ENCODE measurements around the gene IFRD2.
"Not testable (repeated sequence)": the region's sequence is repeated elsewhere in the genome, so short reads cannot be mapped to it uniquely, and the experiment has no call there.

Gene IFRD2

DNA sequence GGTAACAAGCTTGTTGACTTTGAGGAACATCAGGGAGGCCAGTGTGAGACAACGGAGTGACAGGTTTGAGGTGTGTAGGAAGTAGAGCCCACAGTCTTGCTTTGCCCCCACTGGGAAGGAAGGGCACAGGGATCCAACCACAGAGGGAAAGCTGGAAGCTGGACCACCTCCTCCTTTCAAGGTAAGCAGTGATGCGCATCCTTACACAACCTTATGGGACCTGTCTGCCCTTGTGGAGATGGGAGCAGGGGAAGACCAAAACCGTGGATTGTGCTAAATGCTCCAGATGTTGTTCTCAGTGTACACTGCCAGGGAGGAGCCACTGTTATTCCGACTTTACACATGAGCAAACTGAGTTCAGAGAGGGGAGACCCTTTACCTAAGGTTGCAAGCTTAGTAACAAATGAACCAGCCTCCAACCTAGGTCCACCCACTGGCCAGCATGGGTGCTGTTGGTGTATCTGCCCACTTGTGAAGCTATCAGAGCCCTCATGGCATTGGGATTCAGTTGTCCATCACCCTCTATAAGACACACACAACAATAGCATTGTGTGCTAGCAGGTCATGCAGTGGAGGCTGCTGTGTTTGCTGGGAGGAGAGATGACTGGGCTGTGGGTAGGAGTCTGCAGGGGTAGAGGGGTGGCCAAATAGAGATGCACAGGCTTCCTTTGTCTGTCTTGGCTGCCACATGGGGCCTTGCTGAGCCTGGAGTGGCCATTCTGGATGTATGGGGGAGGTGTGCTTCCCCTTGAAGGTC is 13.9 kb downstream of the IFRD2 start:
- no peak for DNase-seq

DNA sequence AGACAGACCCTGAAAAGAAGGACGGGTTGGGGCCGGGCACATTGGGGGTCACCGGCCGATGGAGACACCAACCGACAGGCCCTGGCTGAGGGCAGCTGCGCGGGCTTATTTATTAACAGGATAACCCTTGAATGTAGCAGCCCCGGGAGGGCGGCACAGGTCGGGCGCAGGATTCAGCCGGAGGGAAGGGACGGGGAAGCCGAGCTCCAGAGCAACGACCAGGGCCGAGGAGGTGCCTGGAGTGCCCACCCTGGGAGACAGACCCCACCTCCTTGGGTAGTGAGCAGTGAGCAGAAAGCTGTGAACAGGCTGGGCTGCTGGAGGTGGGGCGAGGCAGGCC is 15.5 kb downstream of the IFRD2 start:
- no peak for DNase-seq

DNA sequence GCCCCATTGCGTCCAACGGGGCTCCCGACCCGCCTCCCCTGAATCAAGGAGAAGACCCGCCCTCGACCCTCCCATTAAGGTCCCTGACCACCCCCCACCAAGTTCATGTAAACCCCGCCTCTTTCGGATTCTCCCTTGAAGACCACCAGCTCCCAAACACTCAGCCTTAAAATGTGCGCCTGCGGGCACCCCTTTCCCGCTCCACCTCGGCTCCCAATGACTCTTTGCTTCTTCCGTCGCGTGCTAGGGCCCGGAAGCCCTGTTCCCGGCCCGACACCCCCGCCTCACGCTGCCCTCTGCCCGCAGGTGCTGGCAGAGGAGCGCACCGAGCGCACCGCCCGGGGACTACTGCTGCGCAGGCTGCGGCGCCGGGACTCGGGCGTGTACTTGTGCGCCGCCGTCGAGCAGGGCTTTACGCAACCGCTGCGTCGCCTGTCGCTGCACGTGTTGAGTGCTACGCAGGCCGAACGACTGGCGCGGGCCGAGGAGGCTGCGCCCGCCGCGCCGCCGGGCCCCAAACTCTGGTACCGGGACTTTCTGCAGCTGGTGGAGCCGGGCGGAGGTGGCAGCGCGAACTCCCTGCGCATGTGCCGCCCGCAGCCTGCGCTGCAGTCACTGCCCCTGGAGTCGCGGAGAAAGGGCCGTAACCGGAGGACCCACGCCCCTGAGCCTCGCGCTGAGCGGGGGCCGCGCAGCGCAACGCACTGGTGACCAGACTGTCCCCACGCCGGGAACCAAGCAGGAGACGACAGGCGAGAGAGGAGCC is 16.1 kb downstream of the IFRD2 start:
- peak; percentile 56 for DNase-seq

DNA sequence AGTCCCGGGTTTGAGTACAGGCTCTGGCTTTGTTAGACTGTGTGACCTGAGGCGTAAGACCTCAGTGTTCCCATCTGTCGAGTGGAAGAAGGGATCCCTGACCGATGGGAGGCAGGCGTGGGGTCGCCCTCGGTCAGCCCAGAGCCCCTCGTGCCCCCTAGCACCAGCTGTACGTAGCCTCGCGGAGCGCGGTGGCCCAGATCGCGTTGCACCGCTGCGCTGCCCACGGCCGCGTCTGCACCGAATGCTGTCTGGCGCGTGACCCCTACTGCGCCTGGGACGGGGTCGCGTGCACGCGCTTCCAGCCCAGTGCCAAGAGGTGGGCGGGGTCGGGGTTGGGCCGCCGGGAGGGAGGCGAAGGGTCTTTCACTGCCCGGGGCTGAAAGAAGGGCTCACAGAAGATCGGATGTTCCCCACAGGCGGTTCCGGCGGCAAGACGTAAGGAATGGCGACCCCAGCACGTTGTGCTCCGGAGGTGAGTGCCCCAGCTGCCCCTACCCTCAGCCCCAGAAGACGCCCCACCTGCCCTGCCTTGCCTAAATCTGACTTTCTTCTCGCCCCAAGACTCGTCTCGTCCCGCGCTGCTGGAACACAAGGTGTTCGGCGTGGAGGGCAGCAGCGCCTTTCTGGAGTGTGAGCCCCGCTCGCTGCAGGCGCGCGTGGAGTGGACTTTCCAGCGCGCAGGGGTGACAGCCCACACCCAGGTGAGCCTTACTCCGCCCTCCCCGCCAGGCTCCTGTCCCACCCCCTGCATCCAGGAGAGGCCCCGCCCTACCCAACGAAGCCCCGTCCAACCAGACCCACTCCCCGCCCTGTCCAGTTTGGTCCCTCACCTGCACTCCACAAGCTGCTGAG is 16.9 kb downstream of the IFRD2 start:
- DNase-seq, result no peak

DNA sequence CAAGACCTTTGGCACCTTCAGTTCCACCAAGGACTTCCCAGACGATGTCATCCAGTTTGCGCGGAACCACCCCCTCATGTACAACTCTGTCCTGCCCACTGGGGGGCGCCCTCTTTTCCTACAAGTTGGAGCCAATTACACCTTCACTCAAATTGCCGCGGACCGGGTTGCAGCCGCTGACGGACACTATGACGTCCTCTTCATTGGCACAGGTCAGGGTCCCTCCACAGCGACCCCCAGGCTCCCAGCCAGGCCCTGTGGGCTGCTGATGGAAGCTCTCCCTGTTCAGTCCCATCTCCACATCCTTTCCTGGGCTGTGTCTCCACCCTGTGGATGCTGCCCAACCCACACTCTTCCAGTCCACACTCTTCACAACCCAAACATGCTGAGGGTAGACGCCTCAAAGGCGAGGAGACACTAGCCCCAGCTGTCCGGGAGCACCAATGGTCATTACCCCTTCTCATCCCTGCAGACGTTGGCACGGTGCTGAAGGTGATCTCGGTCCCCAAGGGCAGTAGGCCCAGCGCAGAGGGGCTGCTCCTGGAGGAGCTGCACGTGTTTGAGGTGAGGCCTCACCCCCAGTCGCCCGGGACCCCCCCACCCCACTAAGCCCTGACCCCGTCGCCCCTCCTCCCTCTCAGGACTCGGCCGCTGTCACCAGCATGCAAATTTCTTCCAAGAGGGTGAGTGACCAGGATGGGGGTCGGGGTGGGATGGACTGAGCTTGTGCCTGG is 17.7 kb downstream of the IFRD2 start:
- peak; percentile 82 for DNase-seq

DNA sequence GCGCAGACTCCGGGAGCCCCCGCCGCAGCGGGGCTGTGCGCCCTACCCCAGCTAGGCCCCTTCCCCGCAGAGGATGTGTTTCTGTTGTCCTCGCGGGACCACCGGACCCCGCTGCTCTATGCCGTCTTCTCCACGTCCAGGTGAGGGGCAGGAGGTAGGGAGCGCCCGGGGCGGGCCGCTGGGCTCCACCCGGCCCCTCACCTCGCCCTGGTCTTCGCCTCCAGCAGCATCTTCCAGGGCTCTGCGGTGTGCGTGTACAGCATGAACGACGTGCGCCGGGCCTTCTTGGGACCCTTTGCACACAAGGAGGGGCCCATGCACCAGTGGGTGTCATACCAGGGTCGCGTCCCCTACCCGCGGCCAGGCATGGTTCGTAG is 18.6 kb downstream of the IFRD2 start:
- DNase-seq, result no peak

DNA sequence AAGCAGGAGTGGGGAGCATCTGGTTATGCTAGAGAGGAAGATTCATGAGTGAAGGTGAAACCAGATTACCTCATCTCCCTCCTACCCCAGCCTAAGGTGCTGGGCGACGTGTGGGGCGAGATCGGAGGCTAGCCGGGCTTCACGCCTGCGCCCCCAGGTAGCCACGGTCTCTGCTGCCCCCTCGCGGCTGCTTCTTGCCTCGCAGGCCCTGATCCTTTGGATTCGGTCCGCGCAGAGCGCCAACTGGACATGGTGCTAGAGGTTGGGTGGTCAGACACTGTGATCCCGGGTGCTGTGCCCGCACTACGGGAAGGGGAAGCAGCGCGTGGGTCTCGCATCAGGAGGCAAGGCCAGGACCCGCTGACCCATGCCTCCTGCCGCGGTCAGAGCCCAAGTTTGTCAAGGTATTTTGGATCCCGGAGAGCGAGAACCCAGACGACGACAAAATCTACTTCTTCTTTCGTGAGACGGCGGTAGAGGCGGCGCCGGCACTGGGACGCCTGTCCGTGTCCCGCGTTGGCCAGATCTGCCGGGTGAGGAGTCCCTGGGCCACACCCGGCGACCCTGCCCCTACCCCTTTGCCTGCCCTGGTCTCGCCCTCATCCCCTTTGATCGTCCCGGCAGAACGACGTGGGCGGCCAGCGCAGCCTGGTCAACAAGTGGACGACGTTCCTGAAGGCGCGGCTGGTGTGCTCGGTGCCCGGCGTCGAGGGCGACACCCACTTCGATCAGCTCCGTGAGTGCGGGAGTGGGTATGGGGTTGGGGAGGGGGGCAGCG is 19.1 kb downstream of the IFRD2 start:
- peak; percentile 92 for DNase-seq

DNA sequence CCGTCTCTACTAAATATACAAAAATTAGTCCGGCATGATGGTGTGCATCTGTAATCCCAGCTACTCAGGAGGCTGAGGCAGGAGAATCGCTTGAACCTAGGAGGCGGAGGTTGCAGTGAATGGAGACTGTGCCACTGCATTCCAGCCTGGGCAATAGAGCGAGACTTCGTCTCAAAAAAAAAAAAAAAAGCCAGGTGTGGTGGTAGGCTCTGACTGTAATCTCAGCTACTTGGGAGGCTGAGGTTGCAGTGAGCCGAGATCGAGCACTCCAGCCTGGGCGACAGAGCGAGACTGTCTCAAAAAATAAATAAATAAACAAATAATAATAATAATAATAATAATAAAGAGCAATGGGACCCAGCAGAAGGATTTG is 19.7 kb downstream of the IFRD2 start:
- not testable (repeated sequence) for DNase-seq

DNA sequence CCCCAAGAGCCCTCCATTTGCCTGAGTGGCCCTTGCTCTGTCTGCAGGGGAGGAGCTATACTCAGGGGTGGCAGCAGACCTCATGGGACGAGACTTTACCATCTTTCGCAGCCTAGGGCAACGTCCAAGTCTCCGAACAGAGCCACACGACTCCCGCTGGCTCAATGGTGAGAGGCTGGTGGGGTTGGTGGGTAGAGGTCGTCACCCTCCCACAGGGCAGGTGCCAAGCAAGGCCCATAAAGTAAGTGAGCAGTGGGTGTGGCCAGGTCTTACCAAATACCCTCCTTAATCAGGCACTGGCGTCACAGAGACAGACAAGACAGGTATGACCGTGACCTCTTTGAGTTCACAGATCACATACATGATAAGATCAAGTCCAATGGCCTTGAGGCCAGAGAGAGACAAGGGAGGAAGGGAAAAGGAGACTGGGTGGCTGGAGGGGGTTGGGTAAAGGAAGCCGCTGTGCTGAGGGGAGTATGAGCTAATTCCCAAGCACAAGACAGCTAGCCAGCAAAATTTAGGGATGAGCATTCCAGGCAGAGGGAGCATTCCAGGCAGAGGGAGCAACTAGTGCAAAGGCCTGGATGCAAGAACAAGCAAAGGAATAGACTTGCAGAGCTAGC is 20.8 kb downstream of the IFRD2 start:
- no peak for DNase-seq

DNA sequence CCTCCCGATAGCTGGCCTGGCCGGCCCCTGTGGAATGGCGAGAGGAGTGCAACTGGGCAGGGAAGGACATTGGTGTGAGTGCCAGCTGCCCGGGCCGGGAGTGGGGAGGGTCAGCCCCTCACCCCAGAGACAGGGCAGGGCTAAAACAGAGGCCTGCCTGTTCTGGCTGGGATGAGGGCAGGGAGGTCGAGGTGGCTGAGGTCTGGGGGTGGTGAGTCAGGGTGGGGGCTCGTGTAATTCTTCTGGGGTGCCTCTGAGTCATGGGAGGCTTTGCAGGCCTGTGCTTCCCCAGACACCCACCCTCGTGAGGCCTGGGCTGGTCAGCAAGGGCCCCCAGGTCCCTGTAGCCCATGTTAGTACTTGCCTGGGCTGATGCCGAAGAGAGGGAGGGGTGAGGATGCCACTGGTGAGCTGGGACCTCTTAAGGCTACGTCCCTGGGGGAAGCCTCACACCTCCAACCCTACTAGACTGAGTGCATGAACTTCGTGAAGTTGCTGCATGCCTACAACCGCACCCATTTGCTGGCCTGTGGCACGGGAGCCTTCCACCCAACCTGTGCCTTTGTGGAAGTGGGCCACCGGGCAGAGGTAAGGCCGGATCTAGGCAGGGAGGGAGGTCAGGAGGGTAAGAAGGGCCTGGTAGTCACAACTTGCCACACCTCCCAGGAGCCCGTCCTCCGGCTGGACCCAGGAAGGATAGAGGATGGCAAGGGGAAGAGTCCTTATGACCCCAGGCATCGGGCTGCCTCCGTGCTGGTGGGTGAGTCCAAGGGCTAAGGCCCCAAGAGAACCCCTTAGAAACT is 21.6 kb downstream of the IFRD2 start:
- DNase-seq, result no peak

DNA sequence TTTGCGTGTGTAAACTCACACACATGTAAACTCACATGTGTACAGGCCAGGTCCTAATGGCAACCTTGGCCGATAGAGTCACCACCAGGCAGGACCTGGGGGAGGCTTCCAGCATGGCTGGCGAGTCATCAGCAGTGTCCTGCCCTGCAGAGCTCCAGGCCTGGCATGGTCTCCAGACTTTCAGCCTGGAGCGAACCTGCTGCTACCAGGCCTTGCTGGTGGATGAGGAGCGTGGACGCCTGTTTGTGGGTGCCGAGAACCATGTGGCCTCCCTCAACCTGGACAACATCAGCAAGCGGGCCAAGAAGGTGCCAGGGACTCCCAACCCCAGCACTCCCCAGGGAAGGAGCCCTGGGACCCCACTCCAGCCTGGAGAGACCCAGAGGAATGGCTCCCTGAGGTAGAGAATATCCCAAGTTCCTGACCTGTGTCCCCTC is 22.2 kb downstream of the IFRD2 start:
- no peak for DNase-seq

DNA sequence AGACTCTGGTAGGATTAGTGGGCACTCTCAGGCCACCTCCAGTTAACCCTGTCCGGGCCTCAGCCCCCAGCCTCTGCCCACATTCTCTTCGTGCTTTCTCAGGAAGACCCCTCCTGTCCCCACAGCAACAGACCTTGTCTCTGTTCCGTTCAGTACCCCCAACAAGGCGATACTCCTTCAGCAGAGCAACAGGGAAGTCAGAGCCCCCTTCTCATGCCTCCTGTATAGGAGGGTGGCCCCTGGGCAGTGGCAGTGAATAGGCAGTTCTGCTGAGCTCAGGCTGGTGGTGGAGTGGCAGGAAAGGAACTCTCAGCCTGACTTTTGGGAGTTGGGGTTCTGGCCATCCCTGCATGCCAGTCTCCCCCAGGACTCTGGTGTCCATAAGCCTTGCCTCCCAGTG is 22.8 kb downstream of the IFRD2 start:
- DNase-seq, result no peak

DNA sequence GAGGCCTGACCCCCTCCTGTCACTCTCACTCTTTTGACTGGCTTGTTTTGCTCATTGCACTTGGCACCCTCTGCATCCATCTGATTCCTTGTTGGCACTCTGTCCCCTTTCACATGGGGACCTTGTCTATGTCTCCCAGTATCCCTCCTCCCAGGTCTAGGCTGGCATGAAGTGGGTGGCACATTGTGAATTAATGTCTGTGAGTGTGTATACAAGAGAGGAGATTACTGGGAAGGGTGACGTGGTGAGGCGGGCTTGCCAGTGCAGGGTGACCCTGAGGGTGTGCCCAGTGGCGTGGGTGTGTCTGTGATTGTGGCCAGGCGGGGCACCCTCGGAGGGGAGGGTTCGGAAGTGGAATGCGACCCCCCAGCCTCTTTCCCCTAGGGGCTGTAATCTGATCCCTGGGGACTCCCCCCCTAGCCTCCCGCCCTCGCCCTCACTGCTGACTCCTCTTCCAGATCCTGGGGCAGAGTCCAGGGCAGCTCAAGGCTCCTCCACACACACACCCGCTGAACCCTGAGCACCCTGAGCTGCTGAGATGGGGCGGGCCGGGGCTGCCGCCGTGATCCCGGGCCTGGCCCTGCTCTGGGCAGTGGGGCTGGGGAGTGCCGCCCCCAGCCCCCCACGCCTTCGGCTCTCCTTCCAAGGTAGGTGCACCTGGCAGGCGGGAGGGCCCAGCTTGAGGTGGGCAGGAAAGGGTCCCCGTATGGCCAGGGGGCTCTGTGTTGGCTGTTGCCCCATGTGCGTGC is 23.4 kb downstream of the IFRD2 start, which contains the start of gene SEMA3B:
TSS of gene SEMA3B (plus strand) at position 445 of the 749 bp plus-strand sequence. CDS start at position 539, 94 bp downstream.
- DNase-seq, result no peak

DNA sequence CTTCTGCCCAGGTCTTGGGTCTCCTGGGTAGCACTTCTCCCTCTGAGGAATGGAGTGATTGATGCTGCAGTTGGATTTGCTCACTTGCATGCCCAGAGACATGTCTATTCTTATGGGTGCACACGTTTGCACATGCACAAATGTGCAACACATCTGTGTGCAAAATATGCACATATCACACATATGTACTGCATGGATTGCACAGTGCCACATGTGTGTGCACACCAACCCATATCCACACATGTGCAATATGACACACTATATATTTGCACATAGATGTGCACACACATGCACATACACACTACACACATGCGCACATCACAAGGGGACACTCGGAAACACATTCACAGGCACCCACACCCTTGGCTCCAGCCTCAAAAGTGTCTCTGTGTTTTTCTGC is 24.0 kb downstream of the IFRD2 start:
- DNase-seq, result no peak

DNA sequence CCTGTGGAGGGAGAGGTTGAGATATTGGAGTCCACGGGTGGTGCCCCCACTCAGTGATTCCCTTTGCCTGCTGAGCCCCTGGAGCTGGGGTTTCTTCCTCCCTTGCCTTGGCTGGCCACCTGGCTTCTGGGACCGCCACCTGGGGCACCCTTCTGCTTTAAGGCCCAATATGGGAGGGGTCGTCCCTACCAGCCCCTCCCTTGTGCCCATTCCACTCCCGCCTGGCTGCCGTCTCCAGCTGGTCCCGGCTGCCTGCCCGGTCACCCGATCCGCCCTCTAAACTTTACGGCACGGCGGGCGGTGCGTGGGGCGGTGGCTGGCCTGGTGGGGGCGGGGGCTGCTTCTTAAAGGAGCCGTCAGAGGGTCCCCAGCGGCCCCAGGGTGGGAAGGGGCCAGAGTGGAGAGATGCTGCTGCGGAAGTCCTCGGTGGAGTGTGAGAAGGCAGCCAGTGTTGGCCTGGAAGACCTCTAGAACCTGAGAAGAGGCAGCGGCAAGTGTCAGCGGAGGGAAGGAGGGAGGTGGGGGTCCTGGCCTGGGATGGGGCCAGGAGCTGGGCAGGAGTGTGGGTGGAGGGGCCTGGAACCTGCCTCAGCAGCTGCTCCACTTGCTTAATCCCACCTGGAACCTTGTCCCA is 24.8 kb downstream of the IFRD2 start:
- DNase-seq, result no peak

DNA sequence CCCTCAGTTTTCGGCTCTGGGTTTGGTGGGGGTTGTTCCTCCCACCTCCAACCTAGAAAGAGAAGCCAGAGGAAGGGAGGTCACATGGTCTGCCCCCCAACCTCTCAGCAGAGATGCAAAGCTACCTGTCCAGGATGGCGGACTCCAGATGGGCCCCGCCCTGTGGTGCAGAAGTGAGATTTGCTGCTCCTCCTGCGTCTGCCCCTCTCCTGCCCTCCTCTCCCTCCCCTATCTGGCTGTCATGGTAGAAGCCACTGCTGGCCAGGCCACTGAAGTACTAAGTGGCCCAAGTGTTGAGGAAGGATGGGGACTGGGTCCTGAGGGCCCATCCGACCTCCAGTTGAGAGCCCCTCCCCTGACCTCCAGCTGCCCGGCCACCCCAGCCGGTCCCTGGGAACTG is 25.4 kb downstream of the IFRD2 start:
- no peak for DNase-seq

DNA sequence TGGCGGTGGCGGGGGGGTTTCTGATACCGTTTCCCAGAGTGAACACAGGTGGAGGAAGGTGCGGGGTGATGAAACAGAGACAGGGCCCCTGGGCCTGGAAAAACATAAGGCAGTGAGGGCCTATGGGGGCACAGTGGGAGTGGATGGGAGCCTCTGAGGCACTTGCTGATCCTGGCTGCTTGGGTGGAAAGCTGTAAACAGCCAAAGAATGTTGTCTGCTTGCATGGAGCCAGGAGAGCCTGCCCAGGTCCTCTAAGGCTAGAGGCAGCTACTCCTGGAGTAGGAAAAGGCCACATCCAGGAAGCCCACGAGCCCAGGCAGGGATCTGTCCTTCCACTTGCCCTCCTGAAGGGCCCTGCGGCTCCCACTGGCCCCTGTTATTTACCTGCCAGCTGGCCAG is 26.2 kb downstream of the IFRD2 start:
- no peak for DNase-seq

DNA sequence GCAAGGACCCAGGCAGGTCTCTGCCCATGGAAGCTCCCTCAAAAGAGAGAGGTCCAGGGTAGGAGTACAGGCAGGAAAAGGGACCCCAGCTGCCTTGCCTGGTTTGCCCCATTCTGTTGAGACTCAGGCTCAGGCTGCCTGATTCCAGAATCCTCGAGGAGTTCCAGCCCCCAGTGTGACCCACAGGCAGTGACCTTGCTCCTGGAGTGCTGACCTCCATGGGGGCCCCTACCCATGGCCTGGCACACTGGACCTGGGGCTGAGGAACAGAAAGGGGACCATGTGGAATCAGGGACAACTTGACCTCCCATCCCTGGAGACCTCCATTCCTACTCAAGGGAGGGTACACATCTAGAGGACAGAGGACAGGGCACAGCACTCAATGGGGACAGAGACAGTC is 26.7 kb downstream of the IFRD2 start:
- no peak for DNase-seq

DNA sequence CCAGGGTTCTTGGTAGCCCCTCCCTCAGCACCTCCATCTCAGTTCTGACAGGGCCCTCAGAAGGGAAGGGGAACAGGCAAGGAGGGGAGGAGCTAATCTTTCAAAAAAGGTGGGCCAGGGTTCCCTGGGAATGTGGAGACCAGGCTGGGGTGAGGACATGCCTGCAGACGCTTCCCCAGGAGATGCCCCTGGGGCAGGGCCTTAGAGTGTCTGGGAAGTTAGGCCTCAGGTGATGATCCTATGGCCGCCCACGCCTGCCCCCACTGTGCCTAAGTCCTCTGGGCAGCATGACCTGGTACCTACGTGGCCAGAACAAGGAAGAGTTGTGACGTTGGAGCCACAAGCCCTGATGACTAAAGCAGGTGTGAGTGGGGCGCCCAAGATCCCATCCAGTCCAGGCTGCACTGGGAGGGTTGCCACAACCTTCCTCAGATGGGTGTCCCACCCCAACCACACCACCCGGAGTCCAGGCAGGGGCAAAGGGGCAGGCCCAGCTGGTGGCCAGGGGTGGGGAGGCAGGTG is 27.2 kb downstream of the IFRD2 start:
- no peak for DNase-seq

Data from activated CD4-positive, alpha-beta T cell treated with anti-CD3 and anti-CD28 coated beads, Interleukin-10, Interleukin-2, amounts not matched to agents 100 ng/mL and 50 ng/mL, durations not matched to agents 16 hours and 8 hours (primary cell).